K562 (cell line): ENCODE results near the gene SCARF2. TPM values are rescaled to one million over a fixed set of nuclear protein-coding genes. Genes with fewer than 3 reads are reported as not detected.

Experiments used
- CBFA2T3 ChIP-seq: fragments of 450-650 bp; IDR thresholded peaks from 2 replicates; pipeline ENCODE4 v1.6.1; 2017
- CBX2 ChIP-seq: fragments of 200-600 bp; sonication (generic); IDR thresholded peaks from one replicate; pipeline ENCODE4 v1.6.1; 2012; ENCODE audit warnings: mild to moderate bottlenecking, low read length, inconsistent platforms; ENCODE audit not compliant: insufficient read depth, poor library complexity, severe bottlenecking
- ERF ChIP-seq: fragments of 450-650 bp; formaldehyde crosslinking; IDR thresholded peaks from 2 replicates; pipeline ENCODE4 v1.4.0; 2020; ENCODE audit warnings: mild to moderate bottlenecking, mixed read lengths
- IRF2 ChIP-seq: sonication (generic); formaldehyde crosslinking; IDR thresholded peaks from 2 replicates; pipeline ENCODE4 v1.8.1; 2022; ENCODE audit warnings: mild to moderate bottlenecking, missing genetic modification reagents
- LARP7 ChIP-seq: fragments of 450-650 bp; IDR thresholded peaks from 2 replicates; pipeline ENCODE4 v1.6.1; 2016
- MBD2 ChIP-seq: sonication (generic); IDR thresholded peaks from 2 replicates; pipeline ENCODE4 v1.6.1; 2016; ENCODE audit warnings: low read depth, borderline replicate concordance
- MTF1 ChIP-seq: fragments of 250-450 bp; sonication (Bioruptor Pico); IDR thresholded peaks from 2 replicates; pipeline ENCODE4 v1.9.0; 2021; ENCODE audit warnings: moderate library complexity, mild to moderate bottlenecking, inconsistent platforms, borderline replicate concordance
- RBM25 ChIP-seq: fragments of 200-400 bp; formaldehyde crosslinking; IDR thresholded peaks from 2 replicates; pipeline ENCODE4 v1.6.1; 2018; ENCODE audit warnings: low read length, low read depth, moderate library complexity; ENCODE audit not compliant: severe bottlenecking
- SMC3 ChIP-seq: conservative IDR thresholded peaks from 2 replicates; pipeline ENCODE4 v1.6.1; 2011; ENCODE audit warnings: low read depth, low read length, improper control_type of control experiment; ENCODE audit not compliant: insufficient read depth
- SRSF9 ChIP-seq: fragments of 200-400 bp; formaldehyde crosslinking; IDR thresholded peaks from 2 replicates; pipeline ENCODE4 v1.6.1; 2017; ENCODE audit warnings: low read depth, low read length, borderline replicate concordance
- THRAP3 ChIP-seq: fragments of 450-650 bp; IDR thresholded peaks from 2 replicates; pipeline ENCODE4 v1.6.1; 2016; ENCODE audit warnings: mild to moderate bottlenecking, inconsistent platforms, borderline replicate concordance
- ZBTB7A ChIP-seq: IDR thresholded peaks from 2 replicates; pipeline ENCODE4 v1.6.1; 2011; ENCODE audit warnings: low read depth, mild to moderate bottlenecking, low read length, moderate library complexity, borderline replicate concordance; ENCODE audit not compliant: control insufficient read depth
- ZC3H8 ChIP-seq: fragments of 450-650 bp; IDR thresholded peaks from 2 replicates; pipeline ENCODE4 v1.6.1; 2017
- ZEB2 ChIP-seq: fragments of 450-650 bp; IDR thresholded peaks from 2 replicates; pipeline ENCODE4 v1.6.1; 2016
- ZFP36 ChIP-seq: fragments of 150-350 bp; IDR thresholded peaks from 2 replicates; pipeline ENCODE4 v1.6.1; 2018; ENCODE audit warnings: low read length, low read depth; ENCODE audit not compliant: partially characterized antibody
- ZNF282 ChIP-seq: sonication (generic); formaldehyde crosslinking; IDR thresholded peaks from 2 replicates; pipeline ENCODE4 v1.8.1; 2023; ENCODE audit warnings: missing genetic modification reagents
- ZNF766 ChIP-seq: fragments of 200-800 bp; sonication (Bioruptor generic); conservative IDR thresholded peaks from 2 replicates; pipeline ENCODE4 v1.6.1; 2016; ENCODE audit warnings: missing genetic modification characterization, missing compliant biosample characterization
- polyA plus RNA-seq, 8 experiments: library from polyadenylated mRNA; depleted of rRNA in 4 of 8; stranded (reverse) in 5 of 8; unstranded in 3 of 8; fragments of >200 nt; fragmentation: Nextera tagmentation in 2 of 8; fragmentation: Illumina TruSeq in 1 of 8; extraction: Ambion mirVana in 2 of 8; extraction: Trizol in 1 of 8; gene quantifications; 2 replicates each; pipeline versions ENCODE4 v1.2.1 to v1.2.3, GENCODE V29; 2011 to 2014; ENCODE audit warnings: inconsistent platforms in 1 of 8, missing spikeins in 1 of 8
- total RNA-seq, 7 experiments: library from RNA; depleted of rRNA in 6 of 7; stranded (reverse); fragments of >200 nt in 6 of 7; fragmentation: Illumina TruSeq in 2 of 7; extraction: Trizol in 2 of 7; gene quantifications; 2 replicates each; pipeline versions ENCODE4 v1.2.1 to v1.2.3, GENCODE V29; 2011 to 2021; ENCODE audit warnings: low replicate concordance in 1 of 7
- TF ChIP-seq, protein P1 (sequence below), 2 experiments: IDR thresholded peaks; 2 replicates each; pipeline ENCODE4 v1.6.1; 2012; ENCODE audit warnings: improper control_type of control experiment in 2 of 2, low read depth in 2 of 2, low read length in 2 of 2, borderline replicate concordance in 1 of 2
- TF ChIP-seq, protein P2 (sequence below): sonication (generic); formaldehyde crosslinking; IDR thresholded peaks from 2 replicates; pipeline ENCODE4 v1.8.0; 2022; ENCODE audit warnings: mild to moderate bottlenecking, low read depth, missing genetic modification reagents
- TF ChIP-seq, protein P3 (sequence below): fragments of 200-800 bp; sonication (Bioruptor generic); IDR thresholded peaks from 2 replicates; pipeline ENCODE4 v1.6.1; 2016; ENCODE audit warnings: missing genetic modification characterization, missing compliant biosample characterization

The SCARF2 gene
- total and polyA plus RNA-seq, 9 of the 15 experiments (the other 6 are each of a cell fraction or from before 2014, with no cell fraction given) = 0.06 to 0.32 (median 0.21) TPM; not detected in 5

DNA sequence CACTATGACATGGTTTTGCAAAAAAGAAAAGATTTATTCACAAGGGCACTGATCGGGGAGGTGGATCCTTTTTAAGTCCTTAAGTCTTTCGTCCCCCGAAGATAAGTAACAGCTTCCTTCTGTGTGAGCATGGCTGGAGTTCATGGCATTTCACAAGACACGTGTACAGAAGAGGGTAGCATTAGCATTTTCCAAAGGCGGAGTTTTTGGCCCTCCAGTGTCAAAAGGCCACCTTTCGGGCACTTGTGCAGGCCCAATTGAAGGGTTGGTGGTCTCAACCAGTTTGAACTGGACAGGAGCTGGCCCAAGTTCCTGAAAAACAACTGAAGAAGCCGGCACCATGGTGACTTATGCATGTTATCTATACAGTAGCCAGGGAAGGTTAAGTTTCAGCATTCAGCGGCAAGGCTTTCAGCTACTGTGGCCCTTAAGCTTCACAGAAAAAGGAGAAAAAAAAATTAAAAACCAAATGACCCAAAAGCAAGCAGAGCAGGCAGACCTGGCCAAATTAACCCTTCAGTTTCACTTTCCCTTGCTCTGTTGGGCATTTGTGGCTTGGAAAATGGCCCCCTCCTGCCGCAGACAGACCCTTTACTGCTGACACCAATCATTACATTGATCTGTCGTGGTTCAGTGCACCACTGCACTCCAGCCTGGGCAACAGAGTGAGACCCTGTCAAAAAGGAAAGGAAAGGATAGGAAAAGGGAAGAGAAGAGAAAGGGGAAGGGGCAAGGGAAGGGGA lies 25.0 kb downstream of the SCARF2 start (continued):
- TF ChIP-seq MTF1 (no peak), MBD2 (no peak), CBFA2T3 (no peak), IRF2 (CRISPR knock-in tag) (no peak), ZC3H8 (no peak), ZBTB7A (peak; percentile 39; the same call in 1 of the 2 replicates), ZNF766 (CRISPR knock-in tag) (no peak), ERF (peak; percentile 15; the same call in 1 of the 2 replicates), LARP7 (no peak), ZEB2 (no peak), ZNF282 (CRISPR knock-in tag) (no peak), SRSF9 (no peak), RBM25 (peak; percentile 67), CBX2 (no peak), THRAP3 (no peak), ZFP36 (peak; percentile 12), SMC3 (no peak)
- TF ChIP-seq, protein P1, sequence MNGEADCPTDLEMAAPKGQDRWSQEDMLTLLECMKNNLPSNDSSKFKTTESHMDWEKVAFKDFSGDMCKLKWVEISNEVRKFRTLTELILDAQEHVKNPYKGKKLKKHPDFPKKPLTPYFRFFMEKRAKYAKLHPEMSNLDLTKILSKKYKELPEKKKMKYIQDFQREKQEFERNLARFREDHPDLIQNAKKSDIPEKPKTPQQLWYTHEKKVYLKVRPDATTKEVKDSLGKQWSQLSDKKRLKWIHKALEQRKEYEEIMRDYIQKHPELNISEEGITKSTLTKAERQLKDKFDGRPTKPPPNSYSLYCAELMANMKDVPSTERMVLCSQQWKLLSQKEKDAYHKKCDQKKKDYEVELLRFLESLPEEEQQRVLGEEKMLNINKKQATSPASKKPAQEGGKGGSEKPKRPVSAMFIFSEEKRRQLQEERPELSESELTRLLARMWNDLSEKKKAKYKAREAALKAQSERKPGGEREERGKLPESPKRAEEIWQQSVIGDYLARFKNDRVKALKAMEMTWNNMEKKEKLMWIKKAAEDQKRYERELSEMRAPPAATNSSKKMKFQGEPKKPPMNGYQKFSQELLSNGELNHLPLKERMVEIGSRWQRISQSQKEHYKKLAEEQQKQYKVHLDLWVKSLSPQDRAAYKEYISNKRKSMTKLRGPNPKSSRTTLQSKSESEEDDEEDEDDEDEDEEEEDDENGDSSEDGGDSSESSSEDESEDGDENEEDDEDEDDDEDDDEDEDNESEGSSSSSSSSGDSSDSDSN (IDR thresholded peaks at IDR 0.05; ENCODE audit: borderline replicate concordance in 1 of 2, low read depth in 2 of 2, low read length in 2 of 2) = peak; percentile 45 to 74; a peak in 1 of 4 replicates
- TF ChIP-seq, protein P2, sequence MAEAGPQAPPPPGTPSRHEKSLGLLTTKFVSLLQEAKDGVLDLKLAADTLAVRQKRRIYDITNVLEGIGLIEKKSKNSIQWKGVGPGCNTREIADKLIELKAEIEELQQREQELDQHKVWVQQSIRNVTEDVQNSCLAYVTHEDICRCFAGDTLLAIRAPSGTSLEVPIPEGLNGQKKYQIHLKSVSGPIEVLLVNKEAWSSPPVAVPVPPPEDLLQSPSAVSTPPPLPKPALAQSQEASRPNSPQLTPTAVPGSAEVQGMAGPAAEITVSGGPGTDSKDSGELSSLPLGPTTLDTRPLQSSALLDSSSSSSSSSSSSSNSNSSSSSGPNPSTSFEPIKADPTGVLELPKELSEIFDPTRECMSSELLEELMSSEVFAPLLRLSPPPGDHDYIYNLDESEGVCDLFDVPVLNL (CRISPR knock-in tag) = no peak
- TF ChIP-seq, protein P3, sequence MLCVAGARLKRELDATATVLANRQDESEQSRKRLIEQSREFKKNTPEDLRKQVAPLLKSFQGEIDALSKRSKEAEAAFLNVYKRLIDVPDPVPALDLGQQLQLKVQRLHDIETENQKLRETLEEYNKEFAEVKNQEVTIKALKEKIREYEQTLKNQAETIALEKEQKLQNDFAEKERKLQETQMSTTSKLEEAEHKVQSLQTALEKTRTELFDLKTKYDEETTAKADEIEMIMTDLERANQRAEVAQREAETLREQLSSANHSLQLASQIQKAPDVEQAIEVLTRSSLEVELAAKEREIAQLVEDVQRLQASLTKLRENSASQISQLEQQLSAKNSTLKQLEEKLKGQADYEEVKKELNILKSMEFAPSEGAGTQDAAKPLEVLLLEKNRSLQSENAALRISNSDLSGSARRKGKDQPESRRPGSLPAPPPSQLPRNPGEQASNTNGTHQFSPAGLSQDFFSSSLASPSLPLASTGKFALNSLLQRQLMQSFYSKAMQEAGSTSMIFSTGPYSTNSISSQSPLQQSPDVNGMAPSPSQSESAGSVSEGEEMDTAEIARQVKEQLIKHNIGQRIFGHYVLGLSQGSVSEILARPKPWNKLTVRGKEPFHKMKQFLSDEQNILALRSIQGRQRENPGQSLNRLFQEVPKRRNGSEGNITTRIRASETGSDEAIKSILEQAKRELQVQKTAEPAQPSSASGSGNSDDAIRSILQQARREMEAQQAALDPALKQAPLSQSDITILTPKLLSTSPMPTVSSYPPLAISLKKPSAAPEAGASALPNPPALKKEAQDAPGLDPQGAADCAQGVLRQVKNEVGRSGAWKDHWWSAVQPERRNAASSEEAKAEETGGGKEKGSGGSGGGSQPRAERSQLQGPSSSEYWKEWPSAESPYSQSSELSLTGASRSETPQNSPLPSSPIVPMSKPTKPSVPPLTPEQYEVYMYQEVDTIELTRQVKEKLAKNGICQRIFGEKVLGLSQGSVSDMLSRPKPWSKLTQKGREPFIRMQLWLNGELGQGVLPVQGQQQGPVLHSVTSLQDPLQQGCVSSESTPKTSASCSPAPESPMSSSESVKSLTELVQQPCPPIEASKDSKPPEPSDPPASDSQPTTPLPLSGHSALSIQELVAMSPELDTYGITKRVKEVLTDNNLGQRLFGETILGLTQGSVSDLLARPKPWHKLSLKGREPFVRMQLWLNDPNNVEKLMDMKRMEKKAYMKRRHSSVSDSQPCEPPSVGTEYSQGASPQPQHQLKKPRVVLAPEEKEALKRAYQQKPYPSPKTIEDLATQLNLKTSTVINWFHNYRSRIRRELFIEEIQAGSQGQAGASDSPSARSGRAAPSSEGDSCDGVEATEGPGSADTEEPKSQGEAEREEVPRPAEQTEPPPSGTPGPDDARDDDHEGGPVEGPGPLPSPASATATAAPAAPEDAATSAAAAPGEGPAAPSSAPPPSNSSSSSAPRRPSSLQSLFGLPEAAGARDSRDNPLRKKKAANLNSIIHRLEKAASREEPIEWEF = peak; percentile 74; the same call in 1 of the 2 replicates
